Measurements from ENCODE around the gene ISCU.
"Not testable (repeated sequence)": the region's sequence is repeated elsewhere in the genome, so short reads cannot be mapped to it uniquely, and the experiment has no call there.

Gene ISCU

DNA sequence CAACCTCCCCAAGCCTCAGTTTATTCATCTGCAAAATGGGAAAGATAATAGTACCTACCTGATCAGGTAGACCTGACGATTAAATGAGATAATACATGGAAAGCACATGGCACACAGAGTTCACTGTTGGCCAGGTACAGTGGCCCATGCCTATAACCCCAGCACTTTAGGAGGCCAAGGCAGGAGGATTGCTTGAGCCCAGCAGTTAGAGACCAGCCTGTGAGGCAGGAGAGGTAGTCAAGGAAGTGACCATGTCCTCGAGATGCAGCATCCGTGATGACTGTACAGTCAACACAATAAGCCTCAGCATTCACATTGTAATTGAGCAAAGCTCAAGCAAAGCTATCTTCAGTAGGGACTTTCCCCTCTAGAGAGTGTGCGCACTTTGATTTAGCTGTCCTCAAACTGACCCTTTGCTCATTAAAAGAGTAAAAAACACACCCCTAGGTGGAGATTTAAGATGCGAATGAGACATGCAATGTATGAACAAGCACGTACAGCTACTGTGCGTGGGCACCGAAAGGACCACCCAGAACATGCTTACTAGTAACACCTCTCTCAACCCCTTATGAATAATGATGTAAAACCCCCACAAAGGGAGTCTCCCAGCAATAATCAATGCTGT lies 9.9 kb downstream of the ISCU start:
- DNase-seq = peak in 1 of 2 experiments; percentile 17

DNA sequence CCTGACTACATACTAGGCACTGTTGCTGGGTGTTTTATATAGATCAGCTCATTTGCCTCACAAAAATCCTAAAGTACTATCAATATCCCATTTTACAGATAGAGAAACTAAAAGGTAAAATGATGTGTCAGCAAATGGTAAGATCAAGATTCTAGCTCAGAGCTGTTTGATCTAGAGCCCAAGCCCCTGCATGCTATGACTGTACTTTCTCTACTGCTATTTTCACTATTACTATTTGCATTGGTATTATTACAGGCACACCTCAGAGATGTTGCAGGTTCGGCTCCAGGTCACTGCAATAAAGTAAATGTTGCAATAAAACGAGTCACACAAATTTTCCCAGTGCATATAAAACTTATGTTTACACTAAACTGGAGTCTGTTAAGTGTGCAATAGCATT lies 10.9 kb downstream of the ISCU start:
- DNase-seq = peak in 1 of 2 experiments; percentile 38

DNA sequence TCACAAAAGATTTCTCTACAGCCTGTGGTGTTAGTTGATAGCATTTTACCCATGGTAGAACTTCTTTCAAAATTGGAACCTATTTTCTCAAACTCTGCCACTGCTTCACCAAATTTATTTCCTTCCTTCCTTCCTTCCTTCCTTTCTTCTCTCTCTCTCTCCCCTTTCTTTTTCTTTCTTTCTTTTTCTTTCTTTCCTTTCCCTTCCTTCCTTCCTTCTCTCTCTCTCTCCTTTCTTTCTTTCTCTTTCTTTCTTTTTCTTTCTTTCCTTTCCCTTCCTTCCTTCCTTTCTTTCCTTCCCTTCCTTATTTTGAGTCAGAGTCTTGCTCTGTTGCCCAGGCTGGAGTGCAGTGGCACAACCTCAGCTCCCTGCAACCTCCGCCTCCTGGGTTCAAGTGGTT lies 11.9 kb downstream of the ISCU start:
- not testable (repeated sequence) for DNase-seq

DNA sequence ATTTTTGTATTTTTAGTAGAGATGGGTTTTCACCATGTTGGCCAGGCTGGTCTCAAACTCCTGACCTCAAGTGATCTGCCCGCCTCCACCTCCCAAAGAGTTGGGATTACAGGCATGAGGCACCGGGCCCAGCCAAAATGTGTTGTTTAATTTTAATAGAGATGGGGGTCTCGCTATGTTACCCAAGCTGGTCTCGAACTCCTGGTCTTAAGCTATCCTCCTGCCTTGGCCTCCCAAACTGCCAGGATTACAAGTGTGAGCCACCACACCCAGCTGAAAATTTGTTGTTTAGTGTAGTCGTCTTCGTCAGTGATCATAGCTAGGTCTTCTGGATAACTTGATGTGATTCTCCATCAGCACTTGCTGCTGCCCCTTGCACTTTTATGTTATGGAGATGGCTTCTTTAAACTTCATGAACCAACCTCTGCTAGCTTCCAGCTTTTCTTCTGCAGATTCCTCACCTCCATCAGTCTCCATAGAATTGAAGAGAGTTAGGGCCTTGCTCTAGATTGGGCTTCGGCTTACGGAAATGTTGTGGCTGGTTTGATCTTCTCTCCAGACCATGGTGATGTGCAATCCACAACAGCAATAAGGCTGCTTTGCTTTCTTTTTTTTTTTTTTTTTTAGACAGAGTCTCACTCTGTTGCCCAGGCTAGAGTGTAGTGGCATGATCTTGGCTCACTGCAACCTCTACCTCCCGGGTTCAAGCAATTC lies 13.0 kb downstream of the ISCU start:
- DNase-seq = no peak

DNA sequence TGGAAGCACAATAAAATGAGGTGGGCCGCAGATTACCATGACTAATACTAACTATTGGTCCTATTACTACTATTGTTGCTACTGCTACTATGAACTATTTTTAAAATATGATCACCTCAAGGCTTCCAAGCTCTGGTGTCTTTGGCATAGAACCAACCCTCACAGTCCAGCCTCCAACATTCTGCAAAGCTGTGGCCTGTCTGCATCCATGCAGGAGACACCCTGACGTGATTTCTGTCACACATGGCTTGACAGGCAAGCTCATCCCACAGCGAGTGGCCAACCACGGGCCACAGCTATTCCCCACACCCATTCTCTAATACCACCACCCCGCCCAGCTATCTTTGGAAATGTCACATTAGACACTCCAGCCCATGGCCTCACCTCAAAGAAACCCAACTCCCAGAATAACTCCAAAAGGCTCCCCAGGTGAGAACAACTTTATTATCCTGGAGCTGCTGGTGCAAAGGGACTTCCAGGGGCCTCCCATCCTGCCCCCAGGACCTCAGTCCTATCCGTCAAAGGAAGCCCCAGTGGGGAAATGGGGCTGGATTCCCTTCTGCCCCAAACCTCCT lies 14.4 kb downstream of the ISCU start:
- no peak for DNase-seq

DNA sequence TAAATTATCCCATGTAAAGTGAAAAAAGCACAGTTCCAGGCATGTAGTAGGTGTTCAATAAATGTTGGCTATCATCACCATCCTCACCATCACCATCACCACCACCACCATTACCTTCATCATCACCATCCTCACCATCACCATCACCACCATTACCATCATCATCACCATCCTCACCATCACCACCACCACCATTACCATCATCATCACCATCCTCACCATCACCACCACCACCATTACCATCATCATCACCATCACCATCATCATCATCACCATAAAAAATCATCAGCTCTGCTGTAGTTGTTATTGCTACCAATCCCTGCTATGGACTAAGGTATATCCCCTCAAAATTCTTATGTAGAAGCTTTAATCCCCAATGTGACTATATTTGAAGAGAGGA lies 15.1 kb downstream of the ISCU start:
- no peak for DNase-seq

DNA sequence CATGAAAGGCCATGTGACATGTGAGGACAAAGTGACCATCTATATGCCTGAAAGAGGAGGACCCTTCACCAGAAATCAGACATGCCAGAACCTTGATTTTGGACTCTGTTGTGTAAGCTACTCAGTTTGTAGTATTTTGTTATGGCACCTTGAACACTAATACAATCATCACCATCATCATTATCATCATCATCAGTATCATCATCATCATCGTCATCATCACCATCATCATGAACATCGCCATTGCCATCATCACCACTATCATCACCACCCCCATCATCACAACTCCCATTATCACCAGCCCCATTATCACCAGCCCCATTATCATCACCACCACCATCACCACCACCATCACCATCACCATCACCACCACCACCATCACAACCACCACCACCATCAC lies 15.9 kb downstream of the ISCU start:
- no peak for DNase-seq

DNA sequence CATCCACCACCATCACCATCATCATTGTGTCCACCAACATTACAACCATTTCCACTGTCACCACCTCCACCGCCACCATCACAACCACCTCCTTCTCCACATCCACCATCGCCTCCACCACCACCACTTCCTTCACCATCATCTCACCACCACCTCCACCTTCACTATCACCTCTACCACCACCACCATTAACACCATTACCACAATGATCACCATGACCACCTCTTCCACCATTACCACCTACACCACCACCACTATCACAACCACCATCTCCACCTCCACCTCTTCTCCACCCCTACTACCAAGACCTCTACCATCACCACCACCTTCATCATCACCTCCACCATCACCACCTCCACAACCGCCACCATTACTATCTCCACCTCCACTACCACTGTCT lies 16.4 kb downstream of the ISCU start:
- no peak for DNase-seq

DNA sequence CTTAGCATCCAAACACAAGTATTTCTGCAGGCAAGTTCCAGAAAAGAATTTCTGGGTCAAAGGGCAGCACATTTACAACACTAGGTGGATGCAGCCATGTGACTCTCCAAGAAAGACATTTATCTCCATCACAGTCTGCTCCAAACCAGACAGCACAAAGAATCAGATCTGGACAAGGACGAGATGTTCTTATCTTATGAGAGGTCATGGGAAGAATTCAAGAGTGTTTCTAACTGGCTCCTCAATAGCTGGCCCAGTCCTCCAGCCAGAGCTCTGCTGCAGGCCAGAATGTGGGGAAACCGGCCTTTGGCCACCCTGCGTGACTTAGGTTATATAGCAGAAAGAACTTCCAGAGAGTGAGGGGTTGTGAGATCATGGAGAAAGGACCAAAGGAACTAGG lies 18.1 kb downstream of the ISCU start:
- no peak for DNase-seq

DNA sequence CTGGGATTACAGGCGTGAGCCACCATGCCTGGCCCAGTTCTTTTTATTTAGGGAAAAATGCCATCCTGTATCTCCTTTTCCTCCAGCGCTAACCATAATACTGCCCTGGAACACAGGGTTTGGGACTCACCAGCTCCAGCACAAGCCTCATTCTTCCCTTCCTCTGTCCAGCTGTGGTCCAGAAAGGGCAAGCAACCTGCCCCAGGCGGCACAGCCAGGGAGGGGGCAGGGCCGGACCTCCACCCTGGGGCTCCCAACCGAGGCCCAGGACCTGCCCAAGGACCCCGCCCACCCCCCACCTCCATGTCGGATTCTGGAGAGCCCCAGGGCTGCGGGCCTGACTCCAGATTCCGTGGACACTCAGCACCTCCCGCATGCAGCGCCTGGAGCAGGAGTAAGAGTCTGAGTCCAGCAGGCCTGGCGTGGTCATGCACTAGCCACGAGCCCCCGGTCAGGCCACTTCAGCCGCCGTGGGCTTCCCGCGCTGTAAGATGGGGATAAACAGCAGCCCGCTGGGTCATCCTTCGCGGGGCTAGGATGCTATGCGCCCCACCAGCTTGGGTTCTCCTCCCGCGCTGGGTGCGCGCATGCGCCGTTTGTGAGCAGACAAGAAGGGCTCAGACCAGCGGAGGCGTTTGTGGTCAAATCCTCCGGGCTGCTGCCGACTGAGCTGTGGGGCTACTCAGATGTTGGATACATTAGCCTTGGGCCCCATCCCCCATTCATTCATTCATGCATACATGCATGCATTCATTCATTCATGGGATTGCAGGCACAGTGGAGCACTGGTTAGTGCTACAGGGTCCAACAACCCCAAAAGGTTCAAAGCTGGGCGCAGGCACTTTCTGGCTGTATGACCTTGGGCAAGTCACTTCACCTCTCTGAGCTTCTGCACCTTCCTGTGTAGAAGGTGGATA lies 19.2 kb downstream of the ISCU start:
- DNase-seq = no peak

DNA sequence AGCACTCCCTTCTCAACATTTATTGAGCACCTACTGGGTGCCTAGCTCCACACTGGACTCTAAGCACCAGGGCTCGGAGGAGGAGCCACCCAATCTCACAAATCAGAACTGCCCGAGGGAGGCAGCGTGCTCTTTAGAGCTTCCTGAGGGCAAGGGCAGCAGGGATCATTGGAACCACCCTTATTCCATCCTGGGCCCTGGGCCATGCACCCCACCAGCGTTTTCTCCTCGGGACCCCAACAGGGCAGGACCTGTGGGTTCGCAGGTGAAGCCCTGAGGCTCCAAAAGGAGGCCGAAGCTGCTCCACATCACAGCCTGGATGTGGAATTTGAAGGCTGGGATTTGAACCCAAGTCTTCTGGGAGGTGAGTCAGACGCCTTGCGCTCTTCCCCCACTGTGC lies 20.1 kb downstream of the ISCU start:
- no peak for DNase-seq

DNA sequence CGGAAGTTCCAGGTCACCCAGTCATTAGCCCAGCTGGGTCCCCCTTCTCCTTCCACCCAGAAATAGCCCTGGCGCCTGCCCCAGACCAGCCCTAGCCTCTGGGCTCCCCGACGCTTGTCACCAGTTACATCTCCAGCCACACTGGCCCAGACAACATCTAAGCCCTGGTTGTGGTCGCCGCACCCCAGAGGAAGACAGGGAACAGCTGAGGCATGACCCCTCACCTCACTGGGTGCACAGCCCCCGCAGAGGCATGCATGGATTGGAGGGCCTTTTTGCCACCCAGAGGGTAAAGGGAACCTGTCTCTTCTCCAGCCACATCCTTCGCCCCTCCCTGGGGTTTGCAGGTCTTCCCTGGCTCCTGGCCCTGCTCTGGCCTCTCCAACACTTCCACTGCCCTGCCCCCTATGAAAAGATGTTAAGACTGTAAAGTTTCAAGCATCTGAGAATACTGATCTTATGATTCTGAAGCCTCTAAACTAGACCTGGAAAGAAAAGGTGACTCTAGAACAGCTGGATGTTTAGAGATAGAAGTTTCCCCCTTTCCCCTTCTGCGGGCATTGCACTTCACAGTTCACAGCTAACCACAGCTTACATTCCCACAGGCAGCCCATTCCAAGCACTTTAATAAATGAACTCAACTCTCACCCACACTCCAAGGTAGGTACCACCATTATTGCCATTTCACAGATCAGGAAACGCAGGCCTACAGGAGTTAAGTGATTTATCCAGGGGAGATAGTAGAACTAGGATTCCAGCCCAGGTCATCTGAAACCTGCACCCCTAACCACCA lies 20.8 kb downstream of the ISCU start:
- DNase-seq = no peak

DNA sequence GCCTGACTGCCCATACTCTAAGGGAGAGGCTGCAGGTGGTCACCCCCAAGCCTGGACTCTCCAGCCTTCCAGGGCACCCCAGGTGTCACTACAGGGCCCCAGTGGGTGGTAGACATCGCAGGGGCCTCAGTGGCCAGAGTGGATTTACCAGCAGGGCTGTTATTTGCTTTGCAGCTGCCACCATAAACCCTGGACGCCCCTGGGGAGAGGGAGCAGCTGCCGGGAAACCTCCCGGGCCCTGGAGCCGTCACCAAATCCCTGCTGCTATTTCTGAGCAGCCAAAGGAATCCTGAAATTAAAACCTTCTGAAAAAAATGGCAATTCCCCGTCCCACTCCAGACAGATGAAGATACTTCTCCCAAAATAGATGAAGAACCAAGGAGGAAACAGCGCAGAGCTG lies 21.6 kb downstream of the ISCU start:
- no peak for DNase-seq

DNA sequence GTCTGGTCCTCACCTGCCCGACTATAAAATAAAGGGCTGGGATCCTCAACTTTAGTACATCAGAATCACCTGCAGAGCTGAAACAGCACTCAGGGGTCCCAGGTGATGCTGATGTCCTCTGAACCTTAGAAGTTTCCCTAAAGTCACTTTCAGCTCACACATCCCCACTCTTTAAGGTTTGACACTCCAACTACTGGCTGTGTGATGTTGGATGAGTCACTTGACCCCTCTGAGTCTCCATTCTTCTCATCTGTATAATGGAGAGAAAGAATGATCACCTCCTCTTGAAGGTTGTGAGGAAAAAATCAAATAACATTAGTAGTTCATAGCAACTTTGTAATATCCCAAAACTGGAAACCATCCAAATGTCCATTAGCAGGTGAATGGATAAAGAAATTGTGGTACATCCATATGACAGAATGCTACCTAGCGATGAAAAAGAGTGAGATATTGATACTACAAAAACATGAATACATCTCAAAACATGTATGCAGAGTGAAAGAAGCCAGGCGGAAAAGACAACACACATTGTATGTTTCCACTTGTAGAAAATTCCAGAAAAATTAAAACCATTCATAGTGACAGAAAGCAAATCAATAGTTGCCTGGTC lies 22.2 kb downstream of the ISCU start:
- DNase-seq = no peak

DNA sequence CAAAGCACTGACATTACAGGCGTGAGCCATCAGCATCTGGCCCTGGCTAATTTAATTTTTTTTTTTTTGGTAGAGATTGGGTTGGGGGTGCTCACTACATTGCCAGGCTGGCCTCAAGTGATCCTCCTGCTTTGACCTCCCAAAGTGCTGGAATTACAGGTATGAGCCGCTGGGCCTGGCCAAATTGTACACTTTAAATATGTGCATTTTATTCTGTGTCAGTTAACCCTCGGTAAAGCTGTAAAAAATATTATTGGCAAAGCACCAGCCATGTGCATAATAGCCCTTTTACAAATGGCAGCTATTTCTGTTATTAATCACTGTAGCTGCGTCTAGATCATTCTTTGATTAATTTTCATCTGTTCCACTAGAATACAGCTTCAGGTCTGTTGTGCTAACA lies 23.5 kb downstream of the ISCU start:
- DNase-seq = no peak

DNA sequence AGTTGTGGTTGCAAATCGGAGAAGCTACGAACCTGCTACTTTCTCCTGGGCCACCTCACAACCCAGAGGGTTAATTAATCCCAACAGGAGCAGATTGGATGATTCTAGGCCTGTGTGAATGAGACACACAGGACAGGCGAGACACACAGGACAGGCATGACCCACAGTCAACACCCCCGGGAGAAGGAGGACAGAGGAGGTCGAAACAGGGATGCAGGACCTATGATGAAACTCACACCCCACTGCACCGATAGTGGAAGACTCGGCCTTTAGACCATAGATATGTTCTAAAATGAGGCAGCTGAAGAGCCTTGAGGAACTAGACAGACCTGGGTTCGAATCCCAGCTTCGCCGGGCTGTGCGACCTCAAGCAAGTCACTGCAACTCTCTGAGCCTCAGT lies 23.9 kb downstream of the ISCU start:
- no peak for DNase-seq

DNA sequence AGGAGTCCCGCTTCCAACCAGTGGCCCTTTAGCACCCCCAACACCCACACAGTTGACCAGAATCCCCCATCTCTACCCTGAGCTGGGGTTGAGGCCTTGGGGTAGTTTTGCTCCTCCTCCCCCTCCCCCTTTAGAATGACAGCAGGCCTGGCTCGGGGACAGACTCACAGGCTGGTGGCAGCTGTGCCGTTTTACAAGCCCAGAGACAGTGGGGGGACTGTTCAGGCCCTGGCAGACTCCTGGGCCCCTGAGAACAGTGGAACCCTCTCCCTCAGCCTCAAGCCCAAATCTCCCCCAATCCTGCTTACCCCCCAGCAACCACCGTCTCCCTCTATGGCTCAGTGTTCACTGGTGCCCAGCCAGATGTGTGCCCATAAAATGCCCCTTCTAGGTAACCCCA lies 25.4 kb downstream of the ISCU start:
- no peak for DNase-seq

DNA sequence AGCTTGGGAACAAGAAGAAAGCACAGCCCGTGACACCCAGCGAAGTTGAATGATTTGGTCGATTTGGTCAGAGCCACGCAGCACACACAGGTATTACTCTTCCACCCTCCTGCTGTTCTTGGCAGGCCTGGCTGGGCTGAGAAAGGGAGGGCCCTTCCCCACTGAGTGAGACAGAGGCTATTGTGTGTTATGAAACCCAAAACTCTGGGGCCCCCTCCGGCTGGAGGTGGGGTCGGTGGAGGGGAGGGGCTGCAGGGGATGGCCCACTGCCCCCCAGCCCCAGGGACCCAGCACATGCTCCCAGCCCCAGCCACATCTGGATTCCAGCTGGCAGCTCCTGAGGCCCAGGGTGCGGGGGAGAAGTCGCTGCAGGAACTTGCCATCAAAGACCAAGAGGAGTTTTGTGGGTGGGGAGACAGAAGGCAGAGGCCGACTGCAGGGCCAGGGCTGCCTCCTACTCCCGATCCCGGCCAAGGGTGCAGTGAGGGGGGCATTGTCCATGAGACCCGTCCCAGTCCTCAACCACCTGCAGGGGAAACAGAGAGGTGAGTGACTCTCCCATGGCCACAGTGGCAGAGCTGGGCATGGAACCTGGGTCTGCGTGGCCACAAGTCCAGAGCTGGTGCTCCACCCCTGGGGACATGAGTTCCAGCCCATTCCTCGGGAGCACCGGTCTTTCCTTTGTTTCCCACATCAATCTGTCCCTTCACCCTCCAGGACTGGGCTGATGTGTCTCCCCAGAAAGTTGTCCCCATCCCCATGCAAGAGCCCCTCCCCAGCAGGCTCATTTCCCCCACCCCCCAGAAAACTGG lies 26.8 kb downstream of the ISCU start:
- no peak for DNase-seq

DNA sequence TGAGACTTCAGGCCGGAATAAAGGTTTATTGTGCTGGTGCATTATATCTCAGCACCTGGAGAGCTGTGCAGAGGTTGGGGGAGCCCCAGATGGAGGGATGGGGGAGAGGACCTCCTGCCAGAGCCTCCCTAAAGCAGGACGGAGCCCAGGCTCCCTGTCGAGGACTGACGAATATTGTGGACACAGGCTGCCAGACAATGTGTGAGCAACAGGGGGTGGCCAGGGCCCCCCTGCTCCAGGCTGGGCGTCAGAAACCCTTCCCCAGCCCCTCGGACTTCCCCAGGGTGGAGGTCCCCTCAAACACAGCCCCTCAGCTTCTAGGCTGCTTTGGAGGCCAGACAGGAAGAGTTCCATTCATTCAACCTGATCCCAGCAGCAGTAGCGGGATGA lies 27.4 kb downstream of the ISCU start:
- DNase-seq = no peak

DNA sequence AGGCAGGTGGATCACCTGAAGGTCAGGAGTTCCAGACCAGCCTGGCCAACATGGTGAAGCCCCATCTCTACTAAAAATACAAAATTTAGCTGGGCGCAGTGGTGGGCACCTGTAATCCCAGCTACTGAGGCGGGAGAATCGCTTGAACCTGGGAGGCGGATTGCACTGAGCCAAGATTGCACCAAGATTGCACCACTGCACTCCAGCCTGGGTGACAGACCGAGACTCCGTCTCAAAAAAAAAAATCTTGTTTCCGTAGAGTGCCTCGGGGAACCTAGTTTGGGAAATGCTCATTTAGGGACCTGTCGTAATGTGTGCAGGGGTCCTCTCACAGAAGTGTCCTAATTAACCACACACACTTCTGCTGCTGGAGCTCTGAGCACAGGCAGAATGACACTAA lies 28.1 kb downstream of the ISCU start:
- not testable (repeated sequence) for DNase-seq

DNA sequence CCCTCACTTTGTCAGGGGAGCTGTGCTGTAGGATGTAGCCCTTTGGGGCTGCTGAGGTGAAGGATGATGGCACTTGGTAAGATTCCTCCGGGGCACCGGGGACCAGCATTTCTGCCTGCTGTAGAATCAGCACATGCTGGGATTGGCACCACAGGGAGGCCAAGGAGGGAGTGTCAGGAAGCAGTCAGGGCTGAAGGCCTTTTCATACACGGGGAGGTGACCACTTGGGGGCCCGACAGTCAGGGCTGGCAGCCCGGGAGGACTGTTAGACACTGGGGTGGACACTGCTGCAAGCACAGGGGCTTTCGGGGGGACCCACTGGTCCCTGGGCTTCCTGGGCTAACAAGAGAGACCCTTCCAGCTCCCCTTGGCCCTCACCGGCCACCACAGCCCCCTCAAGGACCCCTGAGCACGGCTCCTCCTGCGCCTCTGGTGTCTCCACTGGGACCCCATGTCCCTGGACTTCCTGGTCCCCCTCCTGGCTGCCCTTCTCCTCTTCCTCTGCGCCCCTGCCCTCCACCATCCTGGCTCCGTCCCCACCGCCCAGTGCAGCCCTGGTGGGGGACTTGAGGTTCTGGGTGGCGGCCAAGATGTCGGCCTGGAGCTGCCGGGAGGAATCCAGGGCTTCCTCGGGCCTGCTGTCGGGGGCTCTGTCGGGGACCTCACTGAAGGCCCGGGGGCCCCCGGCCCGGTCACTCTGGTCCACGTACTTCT lies 29.0 kb downstream of the ISCU start:
- no peak for DNase-seq

Measured in activated T-cell treated with anti-CD3 and anti-CD28 coated beads, Interleukin-2, amount 50 U/mL, for 48 hours (primary cell).